ENCODE data around the gene ABCA2.

DNA sequence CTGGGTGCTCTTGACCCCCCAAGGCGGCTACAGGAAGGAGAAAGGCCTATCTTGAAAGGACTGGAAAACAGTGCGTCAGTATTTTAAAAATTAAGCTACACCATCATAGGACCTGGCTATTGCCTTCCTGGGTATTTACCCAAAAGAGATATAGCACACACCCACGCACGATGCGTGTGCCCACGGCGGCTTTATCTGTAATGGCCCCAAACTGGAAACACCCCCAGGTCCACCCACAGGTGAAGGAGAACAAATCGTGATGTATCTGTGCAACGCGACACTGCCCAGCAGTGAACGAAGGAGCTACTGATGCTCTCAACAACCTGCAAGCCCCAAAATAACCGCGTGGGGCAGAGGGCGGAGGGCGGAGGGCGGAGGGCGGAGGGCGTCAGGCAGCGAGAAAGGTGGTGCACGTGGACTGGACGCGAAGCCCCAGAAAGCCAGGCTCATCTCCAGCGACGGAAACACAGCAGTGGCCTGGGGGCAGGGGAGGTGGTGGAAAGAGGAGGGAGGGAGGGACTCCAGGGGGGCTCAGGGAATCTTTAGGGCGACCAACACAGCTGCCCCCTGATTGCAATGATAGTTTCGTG lies 63.1 kb downstream of the ABCA2 start:
- TF ChIP-seq POLR2A (IDR thresholded peaks at IDR 0.05), result no peak
- TF ChIP-seq, protein P1, sequence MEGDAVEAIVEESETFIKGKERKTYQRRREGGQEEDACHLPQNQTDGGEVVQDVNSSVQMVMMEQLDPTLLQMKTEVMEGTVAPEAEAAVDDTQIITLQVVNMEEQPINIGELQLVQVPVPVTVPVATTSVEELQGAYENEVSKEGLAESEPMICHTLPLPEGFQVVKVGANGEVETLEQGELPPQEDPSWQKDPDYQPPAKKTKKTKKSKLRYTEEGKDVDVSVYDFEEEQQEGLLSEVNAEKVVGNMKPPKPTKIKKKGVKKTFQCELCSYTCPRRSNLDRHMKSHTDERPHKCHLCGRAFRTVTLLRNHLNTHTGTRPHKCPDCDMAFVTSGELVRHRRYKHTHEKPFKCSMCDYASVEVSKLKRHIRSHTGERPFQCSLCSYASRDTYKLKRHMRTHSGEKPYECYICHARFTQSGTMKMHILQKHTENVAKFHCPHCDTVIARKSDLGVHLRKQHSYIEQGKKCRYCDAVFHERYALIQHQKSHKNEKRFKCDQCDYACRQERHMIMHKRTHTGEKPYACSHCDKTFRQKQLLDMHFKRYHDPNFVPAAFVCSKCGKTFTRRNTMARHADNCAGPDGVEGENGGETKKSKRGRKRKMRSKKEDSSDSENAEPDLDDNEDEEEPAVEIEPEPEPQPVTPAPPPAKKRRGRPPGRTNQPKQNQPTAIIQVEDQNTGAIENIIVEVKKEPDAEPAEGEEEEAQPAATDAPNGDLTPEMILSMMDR (IDR thresholded peaks at IDR 0.05), result no peak
